HepG2 (cell line): ENCODE results near the gene SELENOS. TPM values are rescaled to one million over a fixed set of nuclear protein-coding genes. Genes with fewer than 3 reads are reported as not detected.

ENCODE experiments used
- ZNF407 ChIP-seq: sonication (generic); formaldehyde crosslinking; IDR thresholded peaks from one replicate; pipeline ENCODE4 v1.5.1; 2020; ENCODE audit warnings: mild to moderate bottlenecking, missing genetic modification reagents; ENCODE audit errors: not compliant biosample characterization
- polyA plus RNA-seq, 8 experiments: library from polyadenylated mRNA; depleted of rRNA in 3 of 8; stranded (reverse) in 7 of 8; unstranded in 1 of 8; fragments of >200 nt; fragmentation: Illumina TruSeq in 4 of 8; extraction: Trizol in 4 of 8; gene quantifications; 2 replicates each; pipeline versions ENCODE4 v1.2.1 to v1.2.3, GENCODE V29; 2011 to 2016; ENCODE audit warnings: low read depth in 4 of 8, missing spikeins in 1 of 8, mixed read lengths in 1 of 8; ENCODE audit not compliant: insufficient read depth in 1 of 8
- total RNA-seq, 5 experiments: library from RNA; depleted of rRNA; stranded (reverse); fragments of >200 nt; fragmentation: Illumina TruSeq; extraction: Trizol; gene quantifications; 2 replicates each; pipeline ENCODE4 v1.2.3, GENCODE V29; 2016; ENCODE audit warnings: low read depth in 1 of 5

SELENOS gene
- total and polyA plus RNA-seq, 2 of the 13 experiments (the other 11 are each of a cell fraction or from before 2014, with no cell fraction given) = 63.0 to 66.1 TPM

GRCh38 chr15:101250873-101251829 lies 26.1 kb downstream of the SELENOS start (continued):
- no peak for TF ChIP-seq ZNF407
